SH-SY5Y (cell line): ENCODE data around the gene ARMC9.

Experiments used
- GATA2 ChIP-seq: IDR thresholded peaks from 2 replicates; pipeline ENCODE4 v1.6.1; 2011; ENCODE audit warnings: mild to moderate bottlenecking, low read depth, low read length
- GATA3 ChIP-seq: IDR thresholded peaks from 2 replicates; pipeline ENCODE4 v1.6.1; 2011; ENCODE audit warnings: low read depth, mild to moderate bottlenecking, low read length, moderate library complexity

DNA sequence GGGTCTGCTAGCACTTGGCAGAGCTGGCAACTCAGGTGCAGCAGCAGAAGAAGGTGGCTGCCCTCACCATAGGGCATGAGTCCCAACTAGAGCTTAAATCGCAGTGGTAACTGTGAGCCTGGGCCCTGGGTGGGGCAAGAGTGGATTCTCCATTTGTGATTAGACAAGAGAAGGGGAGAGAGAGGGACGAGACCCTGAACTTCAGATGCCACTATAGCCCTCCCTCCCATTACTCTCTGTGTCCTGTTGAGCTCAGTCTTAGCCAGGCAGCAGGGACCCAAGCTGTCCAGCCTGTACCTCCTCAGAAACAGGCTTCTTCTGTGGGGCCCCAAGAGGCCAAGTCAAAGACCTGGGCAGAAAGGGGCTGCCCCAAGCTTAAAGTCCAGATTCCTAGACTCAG lies 127.4 kb downstream of the ARMC9 start:
- no peak for TF ChIP-seq GATA3
- TF ChIP-seq GATA2: no peak
